ENCODE results near the gene NUCKS1.
"Not testable (repeated sequence)": the region's sequence is repeated elsewhere in the genome, so short reads cannot be mapped to it uniquely, and the experiment has no call there.

NUCKS1 gene

DNA sequence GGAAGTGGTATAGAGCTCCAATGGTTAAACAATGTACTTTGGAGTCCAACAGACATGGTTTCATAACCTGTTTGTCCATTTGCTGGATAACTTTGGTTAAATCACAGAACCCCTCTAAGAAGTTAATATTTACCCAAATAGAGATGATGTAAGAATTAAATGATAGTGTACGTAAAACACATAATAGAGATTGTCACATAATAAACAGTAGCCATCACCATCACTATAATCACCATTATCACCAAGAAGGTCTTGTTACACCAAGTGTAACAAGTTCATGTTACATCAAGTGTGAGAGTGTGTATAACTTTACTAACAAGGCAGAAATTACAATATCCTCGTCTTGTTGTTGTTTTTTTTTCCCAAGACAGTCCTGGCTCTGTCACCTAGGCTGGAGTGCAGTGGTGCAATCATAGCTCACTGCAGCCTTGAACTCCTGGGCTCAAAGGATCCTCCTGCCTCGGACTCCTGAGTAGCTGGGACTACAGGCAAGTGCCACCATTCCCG lies 23.3 kb downstream of the NUCKS1 start:
- no peak for DNase-seq

GRCh38 chr1:205725514-205725913 lies 24.5 kb downstream of the NUCKS1 start:
- no peak for DNase-seq

- DNase-seq, result not testable (repeated sequence)
Observed at GRCh38 chr1:205720740-205721139, 29.2 kb downstream of the NUCKS1 start.

- DNase-seq, result no peak
Observed at GRCh38 chr1:205719762-205720161, 30.2 kb downstream of the NUCKS1 start.

DNA sequence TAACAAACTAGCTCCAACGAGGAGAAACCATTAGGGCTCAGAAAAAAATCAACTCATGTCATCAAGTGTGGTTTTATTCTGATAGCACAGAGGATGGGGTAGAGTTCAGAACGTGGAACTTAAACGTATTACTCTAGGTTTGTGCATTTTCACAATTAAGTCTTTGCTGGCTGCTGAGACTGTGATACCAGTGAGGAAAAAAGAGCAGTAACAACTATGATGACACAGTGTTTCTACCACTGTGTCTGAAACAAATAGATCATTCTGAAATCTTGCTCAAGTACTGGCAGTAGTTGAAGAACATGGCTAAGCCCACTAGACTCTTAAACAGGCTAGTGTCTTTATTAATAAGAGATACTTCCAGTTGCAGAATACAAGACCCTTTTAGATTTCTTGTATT lies 31.0 kb downstream of the NUCKS1 start:
- no peak for DNase-seq

- no peak for DNase-seq
Observed at GRCh38 chr1:205716371-205717132, 33.4 kb downstream of the NUCKS1 start.

DNA sequence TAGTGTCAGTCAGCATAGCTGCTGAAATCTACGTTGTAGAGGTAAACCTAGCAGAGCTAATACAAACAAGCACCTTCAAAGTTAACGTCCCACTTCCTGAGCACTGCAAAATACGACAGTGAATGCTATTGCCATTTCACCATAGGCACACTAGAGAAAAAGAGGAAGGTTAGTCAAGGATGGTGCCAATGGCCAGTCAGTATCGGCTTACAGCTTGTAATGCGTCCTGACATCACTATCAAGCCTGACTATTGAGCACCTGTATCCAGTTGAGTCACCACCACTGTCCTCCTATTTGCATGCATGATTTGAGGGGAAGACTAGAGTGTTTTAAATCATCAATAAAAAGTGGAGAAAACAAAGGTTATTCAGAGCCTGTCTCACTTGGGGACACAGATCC lies 34.4 kb downstream of the NUCKS1 start:
- DNase-seq, result no peak

DNA sequence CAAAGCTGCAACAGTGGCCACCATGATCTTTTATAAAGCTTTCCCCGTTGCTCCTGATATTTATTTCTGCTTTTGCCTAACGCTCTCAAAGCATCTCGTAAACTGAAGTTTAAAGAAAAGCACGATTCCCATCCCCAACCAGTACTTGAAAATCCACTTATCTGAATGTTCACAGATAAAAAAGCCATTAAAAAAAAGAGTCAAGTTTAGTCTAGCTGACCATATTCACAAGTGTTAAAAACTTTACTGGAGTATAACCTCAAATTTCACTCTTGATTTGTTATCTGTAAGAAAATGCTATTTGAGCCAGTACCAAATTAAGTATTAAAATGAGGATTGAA lies 35.1 kb downstream of the NUCKS1 start:
- no peak for DNase-seq

DNA sequence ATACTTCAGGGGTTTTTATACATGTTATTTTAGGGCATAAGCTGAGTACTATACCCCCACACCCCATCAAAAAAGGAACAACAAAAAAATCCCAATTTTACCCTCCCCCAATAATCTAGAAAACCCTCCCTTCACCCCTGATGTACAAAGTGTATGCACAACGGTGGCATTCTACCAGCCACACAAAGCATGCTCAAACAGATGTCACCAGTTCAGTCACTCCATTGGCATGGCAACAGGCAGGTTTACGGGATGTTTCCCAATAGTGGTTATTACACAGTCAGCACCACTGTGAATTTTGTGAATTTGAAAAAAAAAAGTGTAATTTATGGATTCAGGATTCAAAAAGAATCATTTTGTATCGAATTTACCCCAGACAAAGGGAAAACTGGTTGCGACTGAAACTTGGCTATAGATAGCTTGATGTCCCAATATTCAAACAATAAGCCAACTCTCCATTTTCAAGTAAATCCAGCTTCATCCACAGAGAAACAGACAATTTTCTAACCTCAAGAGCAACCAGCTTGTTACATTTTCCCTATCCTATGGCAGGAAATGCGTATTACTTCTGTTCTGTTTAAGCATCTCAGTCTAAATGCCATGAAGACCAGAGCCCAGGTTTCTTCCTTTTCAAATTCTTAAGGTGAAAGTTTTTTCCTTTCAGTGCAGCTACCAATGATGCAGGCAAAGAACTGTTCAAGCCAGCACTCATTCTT lies 35.6 kb downstream of the NUCKS1 start:
- DNase-seq, result no peak

- peak; percentile 32 to 62 for DNase-seq
Observed at GRCh38 chr1:205711105-205712048, 38.6 kb downstream of the NUCKS1 start.

- no peak for DNase-seq
Observed at GRCh38 chr1:205710201-205711062, 39.5 kb downstream of the NUCKS1 start.

GRCh38 chr1:205709640-205710039 lies 40.3 kb downstream of the NUCKS1 start:
- no peak for DNase-seq

- DNase-seq, result no peak
Observed at GRCh38 chr1:205709059-205709398, 41.0 kb downstream of the NUCKS1 start.

- DNase-seq, result no peak
Observed at GRCh38 chr1:205706601-205707502, 43.1 kb downstream of the NUCKS1 start.

DNA sequence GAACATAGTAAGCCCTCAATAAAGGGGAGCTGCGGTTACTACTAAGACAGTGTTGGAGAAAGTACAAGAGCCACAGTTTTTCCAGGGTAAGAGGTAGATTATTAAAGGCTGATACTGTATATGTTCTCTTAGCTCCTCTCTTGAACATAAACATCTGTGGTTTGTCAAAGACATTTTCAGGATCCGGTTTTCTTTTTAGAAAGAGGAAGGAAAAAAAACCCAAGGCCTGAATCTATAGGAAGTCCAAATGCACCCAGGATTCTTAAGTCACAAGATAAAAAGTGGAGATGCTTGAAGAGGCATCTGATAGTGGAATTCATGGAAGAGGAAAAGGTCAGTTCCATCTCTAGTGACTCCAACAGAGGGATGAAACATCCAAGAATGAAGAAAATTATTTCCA lies 45.1 kb downstream of the NUCKS1 start:
- no peak for DNase-seq

GRCh38 chr1:205703072-205703471 lies 46.9 kb downstream of the NUCKS1 start:
- no peak for DNase-seq

DNA sequence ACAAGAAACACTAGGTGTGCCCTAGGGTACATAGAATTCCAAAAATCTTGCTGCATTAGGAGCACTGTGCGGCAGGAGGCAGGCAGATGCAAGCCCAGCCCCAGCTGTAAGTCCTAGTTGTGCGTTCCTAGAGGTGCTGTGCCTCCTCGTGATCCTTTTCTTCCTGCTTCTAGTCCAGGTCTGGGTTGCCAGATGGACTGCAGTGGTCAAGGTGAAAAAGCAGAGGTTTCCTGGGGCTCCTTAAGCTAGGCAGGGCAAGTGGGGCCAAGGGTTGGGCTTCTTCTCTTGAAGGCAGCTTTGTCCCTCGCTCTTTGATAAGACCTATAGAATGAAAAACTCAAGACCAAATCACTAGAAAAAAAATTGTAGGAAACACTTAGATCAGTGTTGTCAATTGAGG lies 48.1 kb downstream of the NUCKS1 start:
- no peak for DNase-seq

GRCh38 chr1:205701420-205701819 lies 48.6 kb downstream of the NUCKS1 start:
- no peak for DNase-seq

- no peak for DNase-seq
Observed at GRCh38 chr1:205700865-205701401, 49.0 kb downstream of the NUCKS1 start.

DNA sequence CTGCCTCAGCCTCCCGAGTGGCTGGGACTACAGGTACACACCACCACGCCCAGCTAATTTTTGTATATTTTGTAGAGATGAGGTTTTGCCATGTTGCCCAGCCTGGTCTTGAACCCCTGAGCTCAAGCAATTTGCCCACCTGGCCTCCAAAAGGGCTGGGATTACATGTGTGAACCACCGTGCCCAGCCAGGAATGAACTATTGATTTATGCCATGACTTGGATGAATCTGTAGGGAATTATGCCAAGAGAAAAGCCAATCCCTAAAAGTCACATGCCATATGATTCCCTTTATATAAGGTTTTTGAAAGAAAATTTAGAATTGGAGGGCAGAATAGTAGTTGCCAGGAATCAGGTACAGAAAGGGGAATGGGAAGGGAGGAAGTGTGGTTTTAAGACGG lies 50.6 kb downstream of the NUCKS1 start:
- DNase-seq, result no peak

DNA sequence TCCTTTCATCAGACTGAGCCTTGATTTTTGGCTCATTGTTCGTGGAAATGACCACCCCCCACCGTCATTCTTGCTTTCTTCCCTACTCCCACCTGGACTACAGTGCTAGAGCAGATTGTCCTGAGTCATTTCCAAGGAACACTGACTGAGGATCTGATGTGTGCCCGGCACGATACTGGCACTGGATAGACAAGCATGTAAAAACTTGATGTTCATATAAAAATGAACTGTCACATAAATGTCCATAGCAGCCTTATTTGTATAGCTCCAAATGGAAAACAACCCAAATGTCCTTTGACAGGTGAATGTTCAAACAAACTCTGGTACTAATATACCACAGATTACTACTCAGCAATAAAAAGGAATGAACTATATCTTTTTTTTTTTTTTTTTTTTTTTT lies 51.1 kb downstream of the NUCKS1 start:
- DNase-seq, result no peak

Measured in activated CD4-positive, alpha-beta T cell treated with anti-CD3 and anti-CD28 coated beads, Interleukin-2, amount 50 U/mL, for 48 hours (primary cell).